BJ (cell line): ENCODE results near the gene PABPC1L. TPM values are rescaled to one million over a fixed set of nuclear protein-coding genes. Genes with fewer than 3 reads are reported as not detected.

Experiments
- CTCF ChIA-PET: fragments of 350-600 bp; formaldehyde crosslinking; extraction: SDS; loops from one replicate; lab custom pipeline; 2021; ENCODE audit warnings: antibody characterized with exemption, inconsistent platforms; lab: Yijun Ruan, JAX
- POLR2A ChIA-PET: fragments of 300-600 bp; sonication (Branson Sonifier 250); formaldehyde crosslinking; extraction: SDS; loops from one replicate; lab custom pipeline; 2021; ENCODE audit warnings: antibody characterized with exemption; lab: Charles Lee
- DNase-seq: peaks from one replicate; pipeline ENCODE4 v3.0.0-alpha.2; 2011; ENCODE audit warnings: low read depth
- H3K27me3 ChIP-seq: 2 replicates; pipeline ENCODE4 v1.6.0; 2011; ENCODE audit warnings: low read length; ENCODE audit not compliant: control insufficient read depth, insufficient read depth
- H3K36me3 ChIP-seq: 2 replicates; pipeline ENCODE4 v1.5.1; 2011; ENCODE audit warnings: low read length; ENCODE audit not compliant: control insufficient read depth, insufficient read depth
- H3K4me3 ChIP-seq: 2 replicates; pipeline ENCODE4 v1.5.1; 2011; ENCODE audit warnings: low read depth, mild to moderate bottlenecking, control low read depth, low read length
- polyA plus RNA-seq: library from polyadenylated mRNA; depleted of rRNA; stranded (reverse); fragments of >200 nt; gene quantifications from 2 replicates; pipeline ENCODE4 v1.2.3, GENCODE V29; 2011
- TF ChIP-seq, protein P1 (sequence below): IDR thresholded peaks from 2 replicates; pipeline ENCODE4 v1.5.1; 2011; ENCODE audit warnings: low read depth, mild to moderate bottlenecking, control low read depth, inconsistent platforms, low read length, moderate library complexity; ENCODE audit not compliant: insufficient read depth

Gene PABPC1L
- polyA plus RNA-seq, 1 experiment: 55.0 TPM

DNA sequence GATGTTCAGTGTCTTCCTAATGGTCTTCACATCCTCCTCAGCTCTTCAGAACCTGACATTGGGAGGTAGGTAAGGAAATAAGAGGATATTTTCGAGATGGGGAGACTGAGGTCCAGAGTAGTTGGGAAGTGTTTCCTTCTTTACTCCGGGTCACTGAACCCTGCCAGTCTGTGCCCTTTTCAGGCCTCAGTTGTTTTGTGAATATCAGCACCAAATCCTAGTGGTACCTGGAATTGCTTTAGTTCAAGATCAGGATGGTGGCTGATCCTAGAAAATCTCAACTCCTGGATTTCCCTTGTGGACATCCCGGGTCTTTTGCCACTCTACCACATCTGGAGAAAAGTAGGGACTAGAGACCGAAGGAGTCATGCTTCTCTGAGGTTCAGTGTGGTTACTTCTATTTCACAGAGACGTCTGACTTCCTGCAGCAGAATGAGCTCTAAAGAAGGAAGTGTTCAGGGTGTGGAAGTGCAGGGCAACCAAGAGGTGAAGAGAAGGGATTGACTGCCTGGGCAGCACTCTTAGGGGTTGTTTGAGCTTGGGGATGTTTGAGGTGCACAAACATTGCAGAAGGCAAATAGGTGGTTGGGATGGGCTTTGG lies 57.4 kb downstream of the PABPC1L start:
- no peak for DNase-seq
- CTCF ChIA-PET: interaction anchor here (1.1 to 1.4 kb wide), 3 partner anchors 30 to 326 kb away, joined by 3 to 4 read pairs (median 3); no protein-coding TSS in a partner anchor

DNA sequence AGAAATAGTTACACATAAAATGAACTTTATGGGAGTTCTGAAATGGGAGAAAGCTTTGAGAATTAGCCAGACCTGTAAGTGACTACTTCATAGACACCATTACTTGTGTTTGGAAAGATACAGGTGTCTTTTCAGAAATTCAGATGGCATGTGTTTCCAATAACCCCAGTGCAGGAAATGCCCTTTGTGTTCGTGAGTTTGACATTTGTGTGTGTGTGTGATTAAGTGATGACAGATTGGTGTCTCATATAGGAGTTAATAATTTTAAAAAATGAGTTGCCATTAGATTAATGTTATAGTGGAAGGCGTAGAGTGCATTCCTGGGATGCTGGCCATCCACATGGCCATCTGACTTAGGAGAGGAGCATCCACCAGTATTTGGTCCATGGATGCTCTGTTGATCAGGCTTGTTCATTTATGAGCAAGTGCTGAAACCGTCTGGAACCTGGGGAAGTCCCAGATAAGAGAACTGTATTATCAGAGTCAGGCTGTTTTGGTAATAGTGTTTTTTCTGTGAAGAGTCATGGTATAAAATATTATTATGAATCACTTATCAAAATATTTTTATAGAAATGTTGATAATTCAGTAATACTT lies 59.5 kb downstream of the PABPC1L start:
- TF ChIP-seq, protein P1, sequence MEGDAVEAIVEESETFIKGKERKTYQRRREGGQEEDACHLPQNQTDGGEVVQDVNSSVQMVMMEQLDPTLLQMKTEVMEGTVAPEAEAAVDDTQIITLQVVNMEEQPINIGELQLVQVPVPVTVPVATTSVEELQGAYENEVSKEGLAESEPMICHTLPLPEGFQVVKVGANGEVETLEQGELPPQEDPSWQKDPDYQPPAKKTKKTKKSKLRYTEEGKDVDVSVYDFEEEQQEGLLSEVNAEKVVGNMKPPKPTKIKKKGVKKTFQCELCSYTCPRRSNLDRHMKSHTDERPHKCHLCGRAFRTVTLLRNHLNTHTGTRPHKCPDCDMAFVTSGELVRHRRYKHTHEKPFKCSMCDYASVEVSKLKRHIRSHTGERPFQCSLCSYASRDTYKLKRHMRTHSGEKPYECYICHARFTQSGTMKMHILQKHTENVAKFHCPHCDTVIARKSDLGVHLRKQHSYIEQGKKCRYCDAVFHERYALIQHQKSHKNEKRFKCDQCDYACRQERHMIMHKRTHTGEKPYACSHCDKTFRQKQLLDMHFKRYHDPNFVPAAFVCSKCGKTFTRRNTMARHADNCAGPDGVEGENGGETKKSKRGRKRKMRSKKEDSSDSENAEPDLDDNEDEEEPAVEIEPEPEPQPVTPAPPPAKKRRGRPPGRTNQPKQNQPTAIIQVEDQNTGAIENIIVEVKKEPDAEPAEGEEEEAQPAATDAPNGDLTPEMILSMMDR: no peak
- no peak overlapping the region for H3K4me3 ChIP-seq
- ChIA-PET CTCF (interaction anchor here (1.4 kb wide), 1 partner anchor 143 kb away, joined by 3 read pairs; no protein-coding TSS in a partner anchor), POLR2A (no interaction called here)
- H3K27me3 ChIP-seq: no peaks in the 10 kb centered on the region
- no peaks in the 10 kb centered on the region for H3K36me3 ChIP-seq
- no peak for DNase-seq

More for the DNA sequence above, 57.4 kb downstream of the PABPC1L start:
- TF ChIP-seq, protein P1: no peak
- Histone ChIP-seq H3K4me3 (peak overlapping the region; percentile 96), H3K36me3 (no peaks in the 10 kb centered on the region), H3K27me3 (no peaks in the 10 kb centered on the region)
- POLR2A ChIA-PET: no interaction called here

DNA sequence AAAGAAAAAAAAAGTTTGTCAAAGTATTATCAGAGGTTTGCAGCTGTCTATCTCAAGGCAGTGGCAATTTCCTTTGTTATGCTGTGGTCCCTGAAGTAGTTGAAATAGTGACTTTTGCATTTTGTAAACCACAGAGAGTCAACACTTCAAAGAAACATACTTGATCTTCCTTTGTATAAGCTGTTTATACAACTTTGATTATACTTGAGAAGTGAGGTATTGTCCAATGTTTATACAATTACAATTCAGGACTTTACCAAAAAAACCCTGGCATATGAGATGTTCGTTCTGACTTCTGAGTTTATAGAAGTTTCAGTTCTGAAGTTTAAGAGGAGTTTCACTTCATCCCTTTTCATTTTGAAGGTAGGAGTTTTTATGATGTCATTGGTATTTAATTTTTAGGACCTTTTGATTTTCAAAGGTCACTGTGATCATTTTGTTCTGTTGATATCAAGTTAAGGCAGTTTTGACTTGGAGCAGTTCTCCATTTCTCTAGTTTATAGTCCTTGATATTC lies 60.4 kb downstream of the PABPC1L start:
- ChIA-PET POLR2A (no interaction called here), CTCF (no interaction called here)
- no peak overlapping the region for H3K4me3 ChIP-seq
- TF ChIP-seq, protein P1: no peak
- no peak for DNase-seq
- H3K36me3 ChIP-seq: peaks cover 3% of the 10 kb centered on the region; the same call in 1 of the 2 replicates
- no peaks in the 10 kb centered on the region for H3K27me3 ChIP-seq

DNA sequence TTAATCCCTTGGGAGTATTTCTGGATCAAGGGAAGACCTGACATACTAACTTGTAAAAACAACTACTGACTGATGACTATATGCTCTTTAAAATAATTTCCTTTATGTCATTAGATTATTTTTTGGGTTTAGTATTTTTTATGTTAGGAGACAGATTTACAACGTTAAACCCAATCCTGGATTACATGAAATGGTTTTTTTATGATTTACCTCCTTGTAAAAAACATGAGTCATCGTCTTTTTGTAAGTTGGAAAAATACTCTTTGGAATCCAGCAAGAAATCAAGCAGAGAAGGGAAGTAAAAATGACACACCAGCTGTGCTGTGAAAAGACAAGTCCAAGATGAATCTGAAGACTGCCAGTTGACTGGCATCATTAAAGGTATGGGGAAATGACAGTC lies 63.2 kb downstream of the PABPC1L start:
- ChIA-PET CTCF (no interaction called here), POLR2A (no interaction called here)
- Histone ChIP-seq H3K27me3 (no peaks in the 10 kb centered on the region), H3K36me3 (peaks cover 3% of the 10 kb centered on the region; the same call in 1 of the 2 replicates), H3K4me3 (no peak overlapping the region)
- DNase-seq: peak; percentile 74
- TF ChIP-seq, protein P1: no peak

DNA sequence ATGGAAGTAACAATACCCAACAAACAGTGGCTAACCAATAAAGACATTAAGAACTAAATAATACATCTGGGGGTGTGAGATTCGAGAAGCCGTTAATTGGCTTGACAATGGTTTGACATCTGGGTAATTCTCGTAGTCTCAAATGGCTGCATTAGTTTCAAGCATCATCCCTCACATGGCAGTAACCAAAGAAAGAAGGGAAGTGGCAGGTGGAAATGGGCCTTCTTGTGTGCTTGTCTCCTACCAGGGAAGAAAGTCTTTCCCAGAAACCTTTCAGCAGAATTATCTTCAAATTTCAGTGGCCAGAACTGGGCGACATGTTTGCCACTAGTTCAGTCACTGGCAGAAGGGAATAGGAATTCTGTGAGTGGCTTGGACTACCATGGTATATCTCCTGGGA lies 66.8 kb downstream of the PABPC1L start:
- Histone ChIP-seq H3K4me3 (no peak overlapping the region), H3K36me3 (peaks cover 4% of the 10 kb centered on the region), H3K27me3 (no peaks in the 10 kb centered on the region)
- POLR2A ChIA-PET: no interaction called here
- no peak for DNase-seq
- CTCF ChIA-PET: interaction anchor here (0.7 to 0.8 kb wide), 2 partner anchors 35 to 119 kb away, joined by 3 to 4 read pairs; no protein-coding TSS in a partner anchor
- TF ChIP-seq, protein P1: no peak
